ENCODE data around the gene SYPL1.
"Not testable (repeated sequence)": the region's sequence is repeated elsewhere in the genome, so short reads cannot be mapped to it uniquely, and the experiment has no call there.

The SYPL1 gene

GRCh38 chr7:106112118-106112971 lies at the start of gene SYPL1:
TSS of gene SYPL1 (minus strand) at chr7:106112312. CDS start at chr7:106112208, 104 bp downstream.
- peak; percentile 86 for DNase-seq (ENCODE audit: low read depth)

- DNase-seq (ENCODE audit: low read depth), result no peak
Observed at GRCh38 chr7:106155027-106155426, 42.9 kb upstream of the SYPL1 start.

GRCh38 chr7:106153891-106154449 lies 41.9 kb upstream of the SYPL1 start:
- peak; percentile 61 for DNase-seq (ENCODE audit: low read depth)

- no peak for DNase-seq (ENCODE audit: low read depth)
Observed at GRCh38 chr7:106152313-106152665, 40.2 kb upstream of the SYPL1 start.

- no peak for DNase-seq (ENCODE audit: low read depth)
Observed at GRCh38 chr7:106151459-106152312, 39.6 kb upstream of the SYPL1 start.

- DNase-seq (ENCODE audit: low read depth), result no peak
Observed at GRCh38 chr7:106143711-106144337, 31.7 kb upstream of the SYPL1 start.

- DNase-seq (ENCODE audit: low read depth), result no peak
Observed at GRCh38 chr7:106142136-106142535, 30.0 kb upstream of the SYPL1 start.

- no peak for DNase-seq (ENCODE audit: low read depth)
Observed at GRCh38 chr7:106140406-106141173, 28.5 kb upstream of the SYPL1 start.

GRCh38 chr7:106139265-106140251 lies 27.4 kb upstream of the SYPL1 start:
- no peak for DNase-seq (ENCODE audit: low read depth)

- no peak for DNase-seq (ENCODE audit: low read depth)
Observed at GRCh38 chr7:106138776-106139175, 26.7 kb upstream of the SYPL1 start.

- not testable (repeated sequence) for DNase-seq (ENCODE audit: low read depth)
Observed at GRCh38 chr7:106138181-106138580, 26.1 kb upstream of the SYPL1 start.

- no peak for DNase-seq (ENCODE audit: low read depth)
Observed at GRCh38 chr7:106134241-106134640, 22.1 kb upstream of the SYPL1 start.

GRCh38 chr7:106129291-106129690 lies 17.2 kb upstream of the SYPL1 start:
- DNase-seq (ENCODE audit: low read depth), result no peak

GRCh38 chr7:106128836-106129235 lies 16.7 kb upstream of the SYPL1 start:
- DNase-seq (ENCODE audit: low read depth), result no peak

GRCh38 chr7:106127984-106128780 lies 16.1 kb upstream of the SYPL1 start:
- no peak for DNase-seq (ENCODE audit: low read depth)

GRCh38 chr7:106126170-106126938 lies 14.2 kb upstream of the SYPL1 start:
- peak; percentile 4 for DNase-seq (ENCODE audit: low read depth)

- no peak for DNase-seq (ENCODE audit: low read depth)
Observed at GRCh38 chr7:106125417-106125816, 13.3 kb upstream of the SYPL1 start.

- no peak for DNase-seq (ENCODE audit: low read depth)
Observed at GRCh38 chr7:106124186-106124585, 12.1 kb upstream of the SYPL1 start.

- DNase-seq (ENCODE audit: low read depth), result no peak
Observed at GRCh38 chr7:106122713-106123112, 10.6 kb upstream of the SYPL1 start.

All from activated gamma-delta T cell treated with anti-CD3 and anti-CD28 coated beads, Interleukin-2, amount 50 U/mL, for 16 hours (primary cell).